IMR-90 (cell line): Measurements from ENCODE around the gene ZNF599.

Experiments
- POLR2A ChIP-seq: IDR thresholded peaks from 2 replicates; pipeline ENCODE4 v1.6.1; 2012; ENCODE audit warnings: mild to moderate bottlenecking, low read depth, low read length
- RAD21 ChIP-seq: IDR thresholded peaks from 2 replicates; pipeline ENCODE4 v1.6.1; 2012; ENCODE audit warnings: low read length, improper control_type of control experiment
- RCOR1 ChIP-seq: IDR thresholded peaks from 2 replicates; pipeline ENCODE4 v1.6.1; 2012; ENCODE audit warnings: mild to moderate bottlenecking, low read length, improper control_type of control experiment; ENCODE audit not compliant: insufficient replicate concordance
- TF ChIP-seq, protein P1 (sequence below): conservative IDR thresholded peaks from 2 replicates; pipeline ENCODE4 v1.5.1; 2012; ENCODE audit warnings: mild to moderate bottlenecking, low read depth, low read length, improper control_type of control experiment

DNA sequence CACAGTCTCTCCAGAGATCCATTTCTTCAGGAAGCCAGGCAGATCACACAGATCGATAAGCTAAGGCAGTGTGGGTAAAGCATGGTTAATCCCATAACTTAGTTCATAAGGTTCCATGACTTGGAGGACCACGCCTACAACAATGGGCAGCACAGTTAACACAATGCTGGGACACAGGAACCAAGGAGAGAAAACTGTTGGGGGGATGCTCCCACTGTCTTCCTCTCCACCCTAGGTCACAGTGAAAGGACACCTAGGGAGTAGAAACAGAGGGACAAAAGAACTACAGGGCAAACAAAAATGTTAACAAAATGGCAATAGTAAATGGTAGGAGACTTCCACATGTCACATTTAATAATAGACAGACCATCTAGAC is 59.8 kb downstream of the ZNF599 start:
- TF ChIP-seq, protein P1, sequence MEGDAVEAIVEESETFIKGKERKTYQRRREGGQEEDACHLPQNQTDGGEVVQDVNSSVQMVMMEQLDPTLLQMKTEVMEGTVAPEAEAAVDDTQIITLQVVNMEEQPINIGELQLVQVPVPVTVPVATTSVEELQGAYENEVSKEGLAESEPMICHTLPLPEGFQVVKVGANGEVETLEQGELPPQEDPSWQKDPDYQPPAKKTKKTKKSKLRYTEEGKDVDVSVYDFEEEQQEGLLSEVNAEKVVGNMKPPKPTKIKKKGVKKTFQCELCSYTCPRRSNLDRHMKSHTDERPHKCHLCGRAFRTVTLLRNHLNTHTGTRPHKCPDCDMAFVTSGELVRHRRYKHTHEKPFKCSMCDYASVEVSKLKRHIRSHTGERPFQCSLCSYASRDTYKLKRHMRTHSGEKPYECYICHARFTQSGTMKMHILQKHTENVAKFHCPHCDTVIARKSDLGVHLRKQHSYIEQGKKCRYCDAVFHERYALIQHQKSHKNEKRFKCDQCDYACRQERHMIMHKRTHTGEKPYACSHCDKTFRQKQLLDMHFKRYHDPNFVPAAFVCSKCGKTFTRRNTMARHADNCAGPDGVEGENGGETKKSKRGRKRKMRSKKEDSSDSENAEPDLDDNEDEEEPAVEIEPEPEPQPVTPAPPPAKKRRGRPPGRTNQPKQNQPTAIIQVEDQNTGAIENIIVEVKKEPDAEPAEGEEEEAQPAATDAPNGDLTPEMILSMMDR, result no peak
- TF ChIP-seq RCOR1 (no peak), POLR2A (no peak), RAD21 (no peak)
